OCI-LY7 (cell line): ENCODE measurements around the gene TMEM61. TPM values are rescaled to one million over a fixed set of nuclear protein-coding genes. Genes with fewer than 3 reads are reported as not detected.

Experiments
- BruUV-seq: library from RNA; stranded (reverse); fragments of 400-500 nt; replicated peaks from 2 replicates; lab custom pipeline; 2021; lab: Mats Ljungman, UMichigan
- CTCF ChIA-PET: fragments of 300-600 bp; sonication (Branson Sonifier 250); formaldehyde crosslinking; loops from one replicate; lab custom pipeline; 2022; ENCODE audit warnings: antibody characterized with exemption; ENCODE audit not compliant: unreplicated experiment; lab: Charles Lee
- POLR2A ChIA-PET: fragments of 300-600 bp; sonication (Branson Sonifier 250); formaldehyde crosslinking; loops from one replicate; lab custom pipeline; 2022; ENCODE audit warnings: antibody characterized with exemption; lab: Charles Lee
- DNase-seq: peaks from one replicate; pipeline ENCODE4 v3.0.0-alpha.2; 2015; ENCODE audit warnings: low spot score
- H2AFZ ChIP-seq: fragments of 200-600 bp; sonication (generic), shearing (Covaris generic); 2 replicates; pipeline ENCODE4 v1.6.1; 2014; ENCODE audit warnings: mild to moderate bottlenecking, antibody characterized with exemption, low read length, moderate library complexity
- H3K27ac ChIP-seq: fragments of 200-600 bp; sonication (generic); 2 replicates; pipeline ENCODE4 v1.5.1; 2014; ENCODE audit warnings: mixed run types, low read depth, mild to moderate bottlenecking, moderate library complexity, low read length, inconsistent platforms; ENCODE audit not compliant: poor library complexity, severe bottlenecking
- H3K36me3 ChIP-seq: fragments of 200-600 bp; sonication (generic); 2 replicates; pipeline ENCODE4 v1.6.1; 2014; ENCODE audit warnings: mild to moderate bottlenecking, antibody characterized with exemption, low read length, moderate library complexity, mixed read lengths; ENCODE audit not compliant: insufficient read depth
- H3K4me1 ChIP-seq: fragments of 200-600 bp; sonication (generic); 2 replicates; pipeline ENCODE4 v1.5.1; 2014; ENCODE audit warnings: mild to moderate bottlenecking, low read length; ENCODE audit not compliant: insufficient read depth, poor library complexity, severe bottlenecking
- H3K4me2 ChIP-seq: fragments of 200-600 bp; sonication (generic); 2 replicates; pipeline ENCODE4 v1.6.1; 2014; ENCODE audit warnings: mild to moderate bottlenecking, low read length
- H3K4me3 ChIP-seq: fragments of 200-600 bp; sonication (generic); 2 replicates; pipeline ENCODE4 v1.5.1; 2014; ENCODE audit warnings: mild to moderate bottlenecking, low read depth, low read length; ENCODE audit not compliant: poor library complexity, severe bottlenecking
- H3K79me2 ChIP-seq: fragments of 200-600 bp; sonication (generic); 2 replicates; pipeline ENCODE4 v1.6.1; 2016; ENCODE audit warnings: low read depth, mild to moderate bottlenecking, low read length, moderate library complexity, mixed read lengths; ENCODE audit not compliant: insufficient read depth
- H3K9me2 ChIP-seq: fragments of 200-600 bp; sonication (generic); 2 replicates; pipeline ENCODE4 v1.6.1; 2016; ENCODE audit warnings: mild to moderate bottlenecking, low read length, mixed read lengths; ENCODE audit not compliant: insufficient read depth
- H3K9me3 ChIP-seq: fragments of 200-600 bp; sonication (generic); 2 replicates; pipeline ENCODE4 v1.6.1; 2014; ENCODE audit warnings: mild to moderate bottlenecking, mixed run types, low read length, mixed read lengths
- H4K20me1 ChIP-seq: fragments of 200-600 bp; sonication (generic); 2 replicates; pipeline ENCODE4 v1.6.1; 2014; ENCODE audit warnings: mild to moderate bottlenecking, antibody characterized with exemption, low read length, moderate library complexity, mixed read lengths; ENCODE audit not compliant: insufficient read depth
- EZH2phosphoT487 ChIP-seq: fragments of 200-600 bp; sonication (generic); IDR thresholded peaks from 2 replicates; pipeline ENCODE4 v1.6.1; 2018; ENCODE audit warnings: low read depth, borderline replicate concordance, mild to moderate bottlenecking, mixed run types, antibody characterized with exemption, low read length, moderate library complexity, mixed read lengths
- intact Hi-C: fragments of 100-400 bp; cut with micrococcal nuclease; formaldehyde crosslinking; loops from one replicate; pipeline ENCODE4 v1.10.0; 2022; ENCODE audit not compliant: unreplicated experiment
- total RNA-seq, 2 experiments: library from RNA; depleted of rRNA in 1 of 2; stranded (reverse); fragments of >200 nt in 1 of 2; shearing (Covaris generic) in 1 of 2; gene quantifications; 2 replicates each; pipeline ENCODE4 v1.2.3, GENCODE V29; 2014 to 2022
- TF ChIP-seq, protein P1 (sequence below): fragments of 200-600 bp; sonication (generic); conservative IDR thresholded peaks from 2 replicates; pipeline ENCODE4 v1.5.1; 2014; ENCODE audit warnings: mild to moderate bottlenecking, antibody characterized with exemption, low read length, moderate library complexity, mixed read lengths

Gene TMEM61
- total RNA-seq, 2 experiments from 2014 or later: not detected

DNA sequence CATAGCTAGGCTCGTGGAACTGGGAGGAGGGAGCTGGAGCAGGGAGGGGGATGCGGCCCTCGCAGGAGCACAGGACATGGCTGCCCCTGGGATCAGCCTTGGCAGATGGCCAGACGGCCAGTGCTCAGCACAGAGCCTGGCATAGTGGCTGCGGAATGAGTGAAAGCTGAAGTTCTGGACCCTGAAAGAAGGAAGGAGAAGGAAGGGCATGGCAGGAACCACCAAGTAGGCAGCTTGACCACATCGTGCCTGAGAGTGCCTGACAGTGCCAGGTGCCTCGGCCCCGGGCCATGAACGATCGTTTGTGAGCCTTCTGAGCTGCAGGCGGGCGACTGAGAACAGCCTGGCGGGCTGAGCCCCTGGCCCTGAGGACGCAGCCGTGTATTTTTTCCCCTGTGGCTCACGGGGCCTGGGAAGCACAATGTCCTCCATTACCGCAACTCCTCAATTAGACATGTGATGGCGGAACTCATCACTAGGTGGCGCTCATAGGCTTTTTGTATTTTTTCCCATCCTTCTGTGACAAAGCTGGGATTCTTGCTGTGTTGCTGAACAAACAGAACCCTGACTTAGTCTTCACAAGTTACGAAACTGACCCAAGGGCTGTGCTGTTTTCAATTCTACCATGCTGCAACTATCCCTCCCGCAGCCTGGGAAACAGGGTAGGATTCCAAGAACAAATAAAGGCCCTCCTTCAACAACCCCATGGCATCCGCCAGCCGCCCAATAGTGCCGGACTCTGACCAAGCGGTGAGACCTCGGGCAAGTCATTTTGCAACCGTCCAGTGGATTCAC lies 29.9 kb upstream of the TMEM61 start:
- ChIA-PET CTCF (interaction anchor here (1.3 kb wide), 1 partner anchor 46 kb away, joined by 4 read pairs; no protein-coding TSS in a partner anchor), POLR2A (no interaction called here)
- no peak for TF ChIP-seq EZH2phosphoT487
- TF ChIP-seq, protein P1, sequence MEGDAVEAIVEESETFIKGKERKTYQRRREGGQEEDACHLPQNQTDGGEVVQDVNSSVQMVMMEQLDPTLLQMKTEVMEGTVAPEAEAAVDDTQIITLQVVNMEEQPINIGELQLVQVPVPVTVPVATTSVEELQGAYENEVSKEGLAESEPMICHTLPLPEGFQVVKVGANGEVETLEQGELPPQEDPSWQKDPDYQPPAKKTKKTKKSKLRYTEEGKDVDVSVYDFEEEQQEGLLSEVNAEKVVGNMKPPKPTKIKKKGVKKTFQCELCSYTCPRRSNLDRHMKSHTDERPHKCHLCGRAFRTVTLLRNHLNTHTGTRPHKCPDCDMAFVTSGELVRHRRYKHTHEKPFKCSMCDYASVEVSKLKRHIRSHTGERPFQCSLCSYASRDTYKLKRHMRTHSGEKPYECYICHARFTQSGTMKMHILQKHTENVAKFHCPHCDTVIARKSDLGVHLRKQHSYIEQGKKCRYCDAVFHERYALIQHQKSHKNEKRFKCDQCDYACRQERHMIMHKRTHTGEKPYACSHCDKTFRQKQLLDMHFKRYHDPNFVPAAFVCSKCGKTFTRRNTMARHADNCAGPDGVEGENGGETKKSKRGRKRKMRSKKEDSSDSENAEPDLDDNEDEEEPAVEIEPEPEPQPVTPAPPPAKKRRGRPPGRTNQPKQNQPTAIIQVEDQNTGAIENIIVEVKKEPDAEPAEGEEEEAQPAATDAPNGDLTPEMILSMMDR: peak; percentile 81
- Histone ChIP-seq H3K9me3 (no peaks in the 10 kb centered on the region), H3K36me3 (no peaks in the 10 kb centered on the region), H3K4me2 (no peak overlapping the region), H2AFZ (no peak overlapping the region), H3K9me2 (no peaks in the 10 kb centered on the region), H3K4me3 (no peak overlapping the region), H3K4me1 (no peaks in the 10 kb centered on the region), H3K79me2 (no peaks in the 10 kb centered on the region), H4K20me1 (no peaks in the 10 kb centered on the region), H3K27ac (no peak overlapping the region)
- BruUV-seq: no TSS peak
- intact Hi-C loops: loop anchor here (1.0 kb wide), 2 partner anchors 46 to 72 kb away; no protein-coding TSS in a partner anchor
- DNase-seq: peak; percentile 36

DNA sequence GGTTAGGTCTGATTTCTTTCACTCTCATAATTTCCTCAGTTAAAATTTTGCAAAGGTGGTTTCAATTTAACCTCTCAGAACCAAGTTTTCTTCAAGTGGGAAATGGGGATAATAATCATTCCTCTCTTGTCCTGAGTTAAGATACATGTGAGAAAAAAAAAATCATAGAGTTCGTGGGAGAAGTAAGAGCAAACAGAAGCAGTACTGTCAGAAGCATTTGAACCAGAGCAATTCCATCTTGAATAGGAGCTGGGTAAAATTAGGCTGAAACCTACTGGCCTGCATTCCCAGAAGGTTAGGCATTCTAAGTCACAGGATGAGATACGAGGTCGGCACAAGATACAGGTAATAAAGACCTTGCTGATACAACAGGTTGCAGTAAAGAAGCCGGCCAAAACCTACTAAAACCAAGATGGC lies 28.6 kb upstream of the TMEM61 start:
- DNase-seq: no peak
- H3K79me2 ChIP-seq: no peaks in the 10 kb centered on the region
- H2AFZ ChIP-seq: no peak overlapping the region
- H3K27ac ChIP-seq: no peak overlapping the region
- no peaks in the 10 kb centered on the region for H4K20me1 ChIP-seq
- no peak overlapping the region for H3K4me2 ChIP-seq
- ChIA-PET POLR2A (no interaction called here), CTCF (no interaction called here)
- intact Hi-C loops: no loop called here
- H3K4me1 ChIP-seq: no peaks in the 10 kb centered on the region
- TF ChIP-seq EZH2phosphoT487: no peak
- TF ChIP-seq, protein P1: no peak
- H3K9me2 ChIP-seq: no peaks in the 10 kb centered on the region
- no peaks in the 10 kb centered on the region for H3K36me3 ChIP-seq
- no peaks in the 10 kb centered on the region for H3K9me3 ChIP-seq
- H3K4me3 ChIP-seq: no peak overlapping the region
- no TSS peak for BruUV-seq
